Kidney (tissue), 14 donors: Measurements from ENCODE around the gene GSTM1. TPM values are rescaled to one million over a fixed set of nuclear protein-coding genes. Genes with fewer than 3 reads are reported as not detected.

Source experiments
- DNase-seq, 5 donors: peaks; one replicate each; pipeline ENCODE4 v3.0.0-alpha.2; 2013 to 2020
- FAIRE-seq: peaks from 2 replicates; lab custom pipeline; 2012; peaks lifted over from hg19 to GRCh38; lab: Jason Lieb, UNC
- H3K27ac ChIP-seq, 2 donors: one replicate each; pipeline ENCODE4 v1.7.0; 2013; ENCODE audit warnings: low read depth in 2 of 2, low read length in 2 of 2, inconsistent platforms in 1 of 2
- H3K27me3 ChIP-seq: one replicate; pipeline ENCODE4 v1.7.1; 2013; ENCODE audit warnings: low read length, inconsistent platforms; ENCODE audit not compliant: control insufficient read depth, insufficient read depth
- H3K36me3 ChIP-seq, 3 donors: one replicate each; pipeline versions ENCODE4 v1.7.0 to v1.7.1; 2013; ENCODE audit warnings: low read length in 3 of 3, control low read depth in 1 of 3, inconsistent platforms in 1 of 3; ENCODE audit not compliant: insufficient read depth in 3 of 3, control insufficient read depth in 2 of 3
- H3K4me1 ChIP-seq, 3 donors: one replicate each; pipeline versions ENCODE4 v1.7.0 to v1.7.1; 2013; ENCODE audit warnings: low read length in 3 of 3, inconsistent platforms in 1 of 3, low read depth in 1 of 3; ENCODE audit not compliant: control insufficient read depth in 2 of 3, insufficient read depth in 2 of 3
- H3K4me3 ChIP-seq, 3 donors: one replicate each; pipeline versions ENCODE4 v1.7.0 to v1.8.1; 2013; ENCODE audit warnings: low read length in 3 of 3, control low read depth in 1 of 3, inconsistent platforms in 1 of 3
- H3K9ac ChIP-seq, 3 donors: one replicate each; pipeline versions ENCODE4 v1.7.0 to v1.7.1; 2013; ENCODE audit warnings: low read length in 3 of 3, control low read depth in 1 of 3, inconsistent platforms in 1 of 3
- H3K9me3 ChIP-seq, 3 donors: one replicate each; pipeline versions ENCODE4 v1.7.0 to v1.7.1; 2013; ENCODE audit warnings: low read length in 3 of 3, control low read depth in 1 of 3, inconsistent platforms in 1 of 3; ENCODE audit not compliant: control insufficient read depth in 2 of 3, insufficient read depth in 1 of 3
- intact Hi-C: fragments of 100-400 bp; cut with DNase I; formaldehyde crosslinking; loops from one replicate; pipeline ENCODE4 v1.11.1; 2022
- polyA plus RNA-seq: library from polyadenylated mRNA; stranded (reverse); fragments of 350-450 nt; fragmentation: Illumina TruSeq; extraction: RNeasy Lipid Tissue Mini Kit (QIAGEN cat#74804); gene quantifications from one replicate; pipeline ENCODE4 v1.2.3, GENCODE V29; 2014; ENCODE audit warnings: low read depth, low replicate concordance; ENCODE audit not compliant: insufficient read depth
- total RNA-seq: library from RNA; stranded (reverse); fragmentation: NEBNext Ultra II Directional; extraction: Animal tissue kit (Norgen Biotek cat#: 25700); gene quantifications from one replicate; pipeline ENCODE4 v1.2.1, GENCODE V29; 2021
- TF ChIP-seq, protein P1 (sequence below): IDR thresholded peaks from 3 replicates; pipeline ENCODE4 v1.5.1; 2012; ENCODE audit warnings: mild to moderate bottlenecking, moderate library complexity, borderline replicate concordance; ENCODE audit not compliant: insufficient read depth; ENCODE audit errors: extremely low read depth
- donor health status: control.
- donor health status: control.
- donor health status: control.
- donor health status: control.
- donor health status: control.
- donor health status: DM: yes; HTN: yes; CAD: no.
- donor health status: Normal renal cell carcinoma (clear cell type).

Gene GSTM1
- total and polyA plus RNA-seq, 2 donors from 2014 or later: 61.2 TPM; not detected in 1

DNA sequence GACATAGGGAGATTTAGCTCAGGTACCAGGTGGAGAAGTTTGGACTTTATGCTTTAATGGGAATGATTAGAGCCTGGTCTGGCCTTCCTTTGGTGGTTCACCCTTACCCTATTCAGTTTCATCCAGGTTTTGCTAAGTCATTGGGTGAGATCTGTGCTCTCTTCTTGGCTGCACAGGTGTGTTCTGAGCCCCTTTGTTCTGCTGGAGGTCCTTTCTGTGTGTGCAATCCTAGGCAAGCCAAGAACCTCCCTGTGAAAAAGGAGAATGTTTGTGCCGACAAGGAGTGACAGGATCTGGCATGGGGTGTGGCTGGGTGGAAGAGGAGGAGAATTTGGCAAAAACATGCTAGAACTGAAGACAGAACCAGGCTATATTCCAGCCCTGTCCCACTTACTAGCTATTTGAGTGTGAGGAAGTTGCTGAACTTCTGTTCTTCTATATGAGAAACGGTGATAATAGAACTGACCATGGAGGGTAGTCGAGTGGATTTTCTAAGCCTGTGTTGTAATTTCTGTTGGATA is 29.0 kb downstream of the GSTM1 start:
- no peak for FAIRE-seq
- DNase-seq: no peak
- intact Hi-C loops: no loop called here
- H3K9ac ChIP-seq: no peak overlapping the region
- no peak overlapping the region for H3K27ac ChIP-seq
- TF ChIP-seq, protein P1, sequence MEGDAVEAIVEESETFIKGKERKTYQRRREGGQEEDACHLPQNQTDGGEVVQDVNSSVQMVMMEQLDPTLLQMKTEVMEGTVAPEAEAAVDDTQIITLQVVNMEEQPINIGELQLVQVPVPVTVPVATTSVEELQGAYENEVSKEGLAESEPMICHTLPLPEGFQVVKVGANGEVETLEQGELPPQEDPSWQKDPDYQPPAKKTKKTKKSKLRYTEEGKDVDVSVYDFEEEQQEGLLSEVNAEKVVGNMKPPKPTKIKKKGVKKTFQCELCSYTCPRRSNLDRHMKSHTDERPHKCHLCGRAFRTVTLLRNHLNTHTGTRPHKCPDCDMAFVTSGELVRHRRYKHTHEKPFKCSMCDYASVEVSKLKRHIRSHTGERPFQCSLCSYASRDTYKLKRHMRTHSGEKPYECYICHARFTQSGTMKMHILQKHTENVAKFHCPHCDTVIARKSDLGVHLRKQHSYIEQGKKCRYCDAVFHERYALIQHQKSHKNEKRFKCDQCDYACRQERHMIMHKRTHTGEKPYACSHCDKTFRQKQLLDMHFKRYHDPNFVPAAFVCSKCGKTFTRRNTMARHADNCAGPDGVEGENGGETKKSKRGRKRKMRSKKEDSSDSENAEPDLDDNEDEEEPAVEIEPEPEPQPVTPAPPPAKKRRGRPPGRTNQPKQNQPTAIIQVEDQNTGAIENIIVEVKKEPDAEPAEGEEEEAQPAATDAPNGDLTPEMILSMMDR: no peak
- no peaks in the 10 kb centered on the region for H3K27me3 ChIP-seq
- H3K4me3 ChIP-seq: no peak overlapping the region
- H3K9me3 ChIP-seq: no peaks in the 10 kb centered on the region
- H3K4me1 ChIP-seq: no peaks in the 10 kb centered on the region
- no peaks in the 10 kb centered on the region for H3K36me3 ChIP-seq

- intact Hi-C loops: no loop called here
- no peak for FAIRE-seq
- H3K4me1 ChIP-seq: no peaks in the 10 kb centered on the region
Measured at GRCh38 chr1:109717729-109718128, 30.1 kb downstream of the GSTM1 start.

GRCh38 chr1:109718495-109718894 is 30.9 kb downstream of the GSTM1 start:
- peak in 2 of 5 donors; percentile 34 to 47 for DNase-seq
- Histone ChIP-seq H3K4me1 (no peaks in the 10 kb centered on the region), H3K27me3 (no peaks in the 10 kb centered on the region), H3K36me3 (no peaks in the 10 kb centered on the region), H3K4me3 (no peak overlapping the region), H3K27ac (no peak overlapping the region), H3K9me3 (no peaks in the 10 kb centered on the region), H3K9ac (no peak overlapping the region)
- TF ChIP-seq, protein P1: peak; percentile 19
- intact Hi-C loops: no loop called here
- FAIRE-seq: no peak

More at GRCh38 chr1:109717729-109718128, 30.1 kb downstream of the GSTM1 start:
- no peak for DNase-seq
- Histone ChIP-seq H3K4me3 (no peak overlapping the region), H3K27ac (no peak overlapping the region), H3K9ac (no peak overlapping the region), H3K9me3 (no peaks in the 10 kb centered on the region), H3K27me3 (no peaks in the 10 kb centered on the region), H3K36me3 (no peaks in the 10 kb centered on the region)
- TF ChIP-seq, protein P1: no peak
